Right renal cortex interstitium (tissue), 3 donors: ENCODE data around the gene ADAMTS2. TPM values are rescaled to one million over a fixed set of nuclear protein-coding genes. Genes with fewer than 3 reads are reported as not detected.
"Not testable (repeated sequence)": the region's sequence is repeated elsewhere in the genome, so short reads cannot be mapped to it uniquely, and the experiment has no call there.

Experiments used
- DNase-seq, 3 donors: peaks; one replicate each; pipeline ENCODE4 v3.0.0-alpha.2; 2013; ENCODE audit warnings: low read depth in 3 of 3, low spot score in 2 of 3
- polyA plus RNA-seq, 3 donors: library from polyadenylated mRNA; unstranded; fragments of 120-200 nt; gene quantifications; one replicate each; pipeline ENCODE4 v1.2.1, GENCODE V29; 2013; ENCODE audit not compliant: insufficient read length in 3 of 3

ADAMTS2 gene
- polyA plus RNA-seq, 3 donors: 9.4 to 9.6 (median 9.4) TPM

DNA sequence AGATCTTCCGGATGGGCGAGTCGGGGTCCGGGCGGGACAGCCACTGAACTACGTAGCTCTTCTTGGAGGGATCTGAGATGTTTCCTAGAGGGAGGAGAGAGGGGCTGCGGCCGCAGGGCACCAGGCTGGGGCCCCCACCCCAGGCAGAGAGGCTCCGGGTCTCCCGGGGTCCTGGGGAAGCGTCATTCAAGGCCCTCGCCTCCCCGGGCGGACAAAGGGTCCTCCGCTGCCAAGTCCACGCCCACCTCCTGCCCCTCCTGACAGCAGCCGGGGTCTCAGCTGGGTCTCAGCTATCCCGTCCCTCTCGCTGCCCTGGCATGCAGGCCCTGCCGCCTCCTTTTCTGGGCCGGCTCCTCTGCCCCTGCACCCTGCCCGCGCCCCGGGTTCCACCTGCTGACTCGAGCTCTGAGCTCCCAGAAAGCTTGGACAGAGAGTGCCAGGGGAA, 223.6 kb downstream of the ADAMTS2 start:
- no peak for DNase-seq

DNA sequence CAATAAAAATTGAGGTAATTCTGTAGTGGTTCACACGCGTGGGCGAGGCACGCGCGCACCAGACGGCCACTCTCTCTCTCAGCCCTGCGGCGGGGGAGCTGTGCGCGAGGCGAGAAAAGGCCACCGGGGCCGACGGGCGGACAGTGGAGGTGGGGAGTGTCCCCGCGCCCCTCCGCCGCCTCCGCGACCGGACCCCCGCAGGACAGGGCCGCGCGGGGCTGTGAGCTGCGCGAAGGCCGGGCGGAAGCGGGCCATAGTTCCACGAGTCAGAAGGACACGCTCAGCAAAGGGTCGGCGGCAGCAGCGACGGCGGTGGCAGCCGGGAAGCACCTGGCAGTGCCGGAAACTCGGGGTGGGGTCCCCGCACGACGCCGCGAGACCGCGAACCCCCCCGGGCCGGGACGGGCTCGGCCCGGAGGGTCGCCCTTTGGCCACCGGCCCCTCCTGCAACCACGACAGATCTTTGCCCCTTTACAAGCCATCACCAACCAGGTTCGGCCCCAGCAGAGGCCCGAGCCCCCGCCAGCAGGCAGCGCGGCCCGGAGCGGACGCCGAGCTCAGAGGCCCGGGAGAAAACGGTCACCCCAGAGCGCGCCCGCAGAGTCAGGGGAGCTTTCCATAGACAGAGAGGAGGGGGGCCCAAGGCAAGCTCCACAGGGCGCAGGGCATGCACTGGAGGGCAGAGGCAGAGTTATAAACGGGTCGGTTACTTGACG, 224.2 kb downstream of the ADAMTS2 start:
- DNase-seq: no peak

GRCh38 chr5:179120421-179120861, 224.8 kb downstream of the ADAMTS2 start:
- no peak for DNase-seq

DNA sequence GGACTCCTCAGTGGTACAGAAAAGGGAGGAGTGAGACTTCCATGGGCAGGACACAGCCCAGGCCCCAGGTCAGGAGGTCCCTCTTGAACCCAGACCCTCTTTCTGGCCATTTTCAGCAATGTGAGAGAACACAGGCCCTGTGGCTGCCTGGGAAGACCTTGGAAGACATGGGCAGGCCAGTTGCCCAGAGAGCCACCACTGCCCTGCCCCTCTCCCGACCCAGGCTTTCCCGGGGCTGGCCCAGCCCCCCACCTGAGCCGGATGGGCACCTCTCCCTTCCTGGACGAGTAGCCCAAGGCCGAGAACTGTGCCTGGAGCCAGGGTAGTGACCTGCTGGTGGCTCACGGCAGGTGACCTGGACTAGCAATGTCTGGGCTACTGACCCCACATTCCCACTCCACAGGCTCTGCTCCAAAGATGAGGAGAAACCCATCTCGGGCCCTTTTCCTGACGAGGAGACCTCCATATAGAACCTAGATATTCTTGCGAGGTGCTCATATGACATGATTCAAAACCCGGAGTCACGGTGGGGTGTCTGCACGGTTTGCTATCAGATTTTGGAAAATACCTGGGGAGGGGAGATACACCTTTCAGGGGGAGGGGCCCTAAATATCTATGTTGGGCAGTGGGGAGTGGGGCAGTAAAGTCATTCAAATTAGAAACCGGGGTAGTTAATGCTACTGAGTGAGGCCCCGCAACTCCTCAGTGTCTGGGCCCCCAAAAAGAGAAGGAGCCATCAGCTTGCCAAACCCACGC, 225.7 kb downstream of the ADAMTS2 start:
- no peak for DNase-seq

DNA sequence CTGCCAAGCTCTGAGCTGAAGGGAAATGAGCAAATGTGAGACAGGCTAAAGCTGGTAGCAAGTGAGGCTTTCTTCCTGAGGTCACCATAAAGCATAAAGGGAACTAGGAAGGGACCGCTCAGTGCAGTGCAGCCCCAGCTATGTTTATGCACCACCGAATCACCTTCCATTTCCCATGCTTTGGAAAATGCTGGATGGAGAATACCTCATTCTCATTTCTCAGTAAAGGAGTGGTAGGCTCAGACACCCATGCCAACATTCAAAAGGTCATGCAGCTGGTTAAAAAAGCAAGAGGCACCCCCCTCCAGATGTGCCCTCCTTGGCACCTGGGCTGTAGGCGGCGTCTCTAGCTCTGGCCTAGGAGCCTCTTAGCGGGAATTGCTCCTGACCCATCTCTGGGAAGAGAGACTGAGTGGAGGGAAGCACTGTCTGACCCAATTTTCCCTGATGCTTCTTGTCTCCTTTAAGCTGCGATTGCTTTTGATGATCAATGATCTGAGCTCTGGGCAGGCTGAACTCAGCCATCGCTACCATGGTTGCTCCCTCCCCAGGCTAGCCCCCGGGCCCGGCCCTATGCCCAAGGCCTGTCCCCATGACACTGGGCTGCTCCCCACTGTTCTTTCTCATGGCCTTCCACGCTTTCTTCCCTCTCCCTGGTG, 226.4 kb downstream of the ADAMTS2 start:
- DNase-seq: no peak

GRCh38 chr5:179118338-179118737, 226.9 kb downstream of the ADAMTS2 start:
- DNase-seq: no peak

DNA sequence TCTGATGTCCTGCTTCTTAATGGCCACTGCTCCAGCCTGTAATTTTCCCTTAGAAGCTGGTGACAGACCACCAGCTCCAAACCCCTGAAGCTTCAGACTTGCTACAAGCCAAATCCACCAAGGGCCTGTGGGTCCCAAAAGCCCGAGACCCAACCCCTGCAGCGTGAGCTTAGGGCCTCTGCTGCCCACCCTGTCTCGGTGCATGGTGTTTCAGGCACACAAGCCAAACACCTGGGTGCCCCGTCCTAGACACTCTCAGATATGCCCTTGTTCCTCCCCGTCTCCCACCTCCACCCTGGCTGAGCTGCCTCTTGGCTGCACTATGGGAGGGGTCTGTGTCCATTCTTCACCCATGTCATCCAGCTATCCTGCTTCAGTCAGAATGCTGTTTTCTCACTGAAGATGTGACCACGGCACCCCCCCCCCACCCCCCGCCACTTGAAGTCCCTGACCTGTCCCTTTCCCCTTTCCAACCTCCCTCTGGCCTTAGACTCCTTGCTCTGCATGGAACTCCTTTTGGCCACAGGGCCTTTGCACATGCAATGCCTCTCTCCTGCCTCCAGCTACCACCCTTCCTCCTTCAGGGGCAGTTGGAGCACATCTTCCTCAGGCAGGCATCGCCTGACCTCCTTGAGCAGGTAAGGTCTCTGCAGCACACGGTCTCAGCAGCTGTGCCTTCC, 229.3 kb downstream of the ADAMTS2 start:
- no peak for DNase-seq

DNA sequence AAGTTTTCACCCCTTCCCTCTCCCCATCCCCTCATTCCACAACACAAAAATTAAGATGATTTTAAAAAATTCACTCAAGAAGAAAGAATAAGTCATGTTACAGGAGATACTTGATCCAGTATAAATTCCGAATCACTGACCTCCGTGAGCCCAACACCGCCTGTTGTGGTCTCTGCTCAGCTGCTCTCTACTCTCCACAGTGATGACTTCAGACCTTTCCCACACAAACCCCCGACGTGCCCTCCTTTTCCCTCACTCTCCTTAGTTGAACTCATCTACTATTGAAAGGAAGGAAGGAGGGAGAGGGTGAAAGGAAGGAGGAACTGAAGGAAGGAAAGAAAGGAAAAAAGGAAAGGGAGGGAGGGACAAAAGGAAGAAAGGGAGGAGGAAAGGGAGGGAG, 230.0 kb downstream of the ADAMTS2 start:
- DNase-seq: no peak

- no peak for DNase-seq
Measured at GRCh38 chr5:179114756-179115155, 230.5 kb downstream of the ADAMTS2 start.

- no peak for DNase-seq
Measured at GRCh38 chr5:179113945-179114641, 231.2 kb downstream of the ADAMTS2 start.

- no peak for DNase-seq
Measured at GRCh38 chr5:179113143-179113530, 232.1 kb downstream of the ADAMTS2 start.

DNA sequence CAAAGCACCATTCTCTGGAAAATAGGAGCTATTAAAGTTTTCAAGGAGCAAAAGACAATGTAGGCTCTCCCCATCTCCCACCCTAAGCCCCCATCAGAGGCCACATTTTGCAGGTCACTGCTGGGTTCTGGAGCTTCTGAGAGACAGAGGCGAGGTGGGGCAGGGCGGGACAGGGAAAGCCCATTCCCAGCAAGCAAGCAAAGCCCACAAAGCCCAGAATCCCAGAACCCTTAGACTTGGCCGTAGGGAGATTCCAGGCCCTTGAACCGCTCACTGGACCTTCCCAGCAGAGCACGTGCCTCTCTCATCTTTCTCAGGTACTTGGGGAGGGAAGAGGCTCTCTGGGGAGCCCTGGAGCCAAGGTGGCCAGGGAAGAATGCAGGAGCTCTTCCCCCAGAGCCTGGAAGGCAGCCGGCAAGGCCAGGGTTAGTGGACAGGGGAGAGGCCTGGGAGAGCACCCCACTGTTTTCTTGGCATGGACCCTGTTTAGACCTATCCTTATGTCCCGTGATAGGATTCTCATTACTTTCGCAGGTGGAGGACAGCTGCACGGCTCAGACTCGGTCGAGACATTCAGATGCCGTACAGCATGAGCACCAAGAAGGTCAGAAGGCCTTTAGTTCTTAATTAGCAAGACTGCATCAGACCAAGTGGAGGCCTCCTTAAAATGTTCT, 232.7 kb downstream of the ADAMTS2 start:
- DNase-seq: no peak

- DNase-seq: no peak
Measured at GRCh38 chr5:179111267-179112207, 233.7 kb downstream of the ADAMTS2 start.

DNA sequence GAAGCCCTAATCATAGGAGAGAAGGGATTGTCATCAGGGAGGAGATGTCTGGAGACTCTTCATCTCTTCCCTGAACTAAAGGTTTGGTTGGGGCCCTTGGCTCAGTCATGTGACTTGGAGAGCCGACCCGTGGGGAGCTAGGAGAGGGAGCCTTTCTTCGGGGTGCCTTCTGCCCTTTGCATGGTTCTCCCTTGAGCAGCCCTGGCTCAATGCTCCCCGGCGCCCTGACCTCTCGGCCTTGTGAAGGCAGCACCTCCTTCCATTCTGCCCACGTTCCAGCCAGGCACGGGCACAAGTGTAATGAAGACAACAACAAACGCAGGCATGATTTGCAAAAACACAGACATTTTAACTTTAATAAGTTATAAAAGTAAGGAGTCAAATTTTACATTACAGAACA, 234.7 kb downstream of the ADAMTS2 start:
- DNase-seq: no peak

DNA sequence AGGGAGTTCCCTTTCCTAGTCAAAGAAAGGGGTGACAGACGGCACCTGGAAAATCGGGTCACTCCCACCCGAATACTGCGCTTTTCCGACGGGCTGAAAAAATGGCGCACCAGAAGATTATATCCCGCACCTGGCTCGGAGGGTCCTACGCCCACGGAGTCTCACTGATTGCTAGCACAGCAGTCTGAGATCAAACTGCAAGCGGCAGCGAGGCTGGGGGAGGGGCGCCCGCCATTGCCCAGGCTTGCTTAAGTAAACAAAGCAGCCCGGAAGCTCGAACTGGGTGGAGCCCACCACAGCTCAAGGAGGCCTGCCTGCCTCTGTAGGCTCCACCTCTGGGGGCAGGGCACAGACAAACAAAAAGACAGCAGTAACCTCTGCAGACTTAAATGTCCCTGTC, 244.0 kb downstream of the ADAMTS2 start:
- DNase-seq: not testable (repeated sequence)

DNA sequence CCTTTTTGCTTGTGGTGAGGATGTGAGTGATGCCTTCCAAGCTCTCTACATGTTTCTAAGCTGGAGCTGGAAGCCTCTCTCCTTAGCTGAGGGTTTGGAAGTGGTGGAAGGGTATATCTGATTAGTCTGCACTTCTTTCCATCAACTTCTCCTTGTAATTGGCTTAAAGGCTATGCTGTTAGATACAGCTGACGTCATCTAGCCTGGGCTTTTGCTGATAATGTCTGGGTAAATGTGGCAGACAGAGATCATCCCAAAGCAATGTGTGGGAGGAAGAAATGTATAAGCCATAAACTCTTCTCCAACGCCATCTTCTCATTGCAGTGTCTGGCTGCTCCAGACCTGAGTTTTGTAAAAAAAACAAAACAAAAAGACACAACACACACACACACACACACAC, 255.8 kb downstream of the ADAMTS2 start:
- DNase-seq: no peak

GRCh38 chr5:179080724-179081123, 264.5 kb downstream of the ADAMTS2 start:
- DNase-seq: no peak

DNA sequence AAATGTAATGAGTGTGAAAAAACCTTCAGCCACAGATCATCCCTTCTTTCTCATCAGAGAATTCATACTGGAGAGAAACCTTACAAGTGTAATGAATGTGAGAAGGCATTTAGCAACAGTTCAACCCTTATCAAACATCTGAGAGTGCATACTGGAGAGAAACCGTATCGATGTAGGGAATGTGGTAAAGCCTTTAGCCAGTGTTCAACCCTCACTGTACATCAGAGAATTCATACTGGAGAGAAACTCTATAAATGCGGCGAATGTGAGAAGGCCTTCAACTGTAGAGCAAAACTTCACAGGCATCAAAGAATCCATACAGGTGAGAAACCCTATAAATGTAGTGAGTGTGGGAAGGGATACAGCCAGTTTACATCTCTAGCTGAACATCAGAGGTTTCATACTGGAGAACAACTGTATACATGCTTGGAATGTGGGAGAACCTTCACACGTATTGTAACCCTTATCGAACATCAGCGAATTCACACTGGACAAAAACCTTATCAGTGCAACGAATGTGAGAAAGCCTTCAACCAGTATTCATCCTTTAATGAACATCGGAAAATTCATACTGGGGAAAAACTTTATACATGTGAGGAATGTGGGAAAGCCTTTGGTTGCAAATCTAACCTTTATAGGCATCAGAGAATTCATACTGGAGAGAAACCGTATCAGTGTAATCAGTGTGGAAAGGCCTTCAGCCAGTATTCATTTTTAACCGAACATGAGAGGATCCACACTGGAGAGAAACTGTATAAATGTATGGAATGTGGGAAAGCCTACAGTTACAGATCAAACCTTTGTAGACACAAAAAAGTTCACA, 265.9 kb downstream of the ADAMTS2 start:
- DNase-seq: no peak
